Right lobe of liver (tissue), 6 donors: ENCODE data around the gene CIDEA. TPM values are rescaled to one million over a fixed set of nuclear protein-coding genes. Genes with fewer than 3 reads are reported as not detected.

Source experiments
- ATAC-seq, 4 donors: fragments of 200-7000 bp; cut with Tn5 transposase; one replicate each; pipeline ENCODE4 v1.9.1; 2020; ENCODE audit warnings: mild to moderate bottlenecking in 4 of 4, moderate library complexity in 4 of 4
- DNase-seq, 3 donors: peaks; one replicate each; pipeline ENCODE4 v3.0.0-alpha.2; 2020
- H3K27ac ChIP-seq, 3 donors: fragments of 200-600 bp; one replicate each; pipeline ENCODE4 v1.8.0; 2022
- H3K27me3 ChIP-seq, 2 donors: fragments of 200-600 bp; one replicate each; pipeline ENCODE4 v1.8.0; 2022
- H3K36me3 ChIP-seq, 4 donors: fragments of 200-600 bp; sonication (generic) in 1 of 4; one replicate each; pipeline versions ENCODE4 v1.5.1 to v1.8.0; 2017 to 2022; ENCODE audit warnings: control low read depth in 1 of 4
- H3K4me1 ChIP-seq, 4 donors: fragments of 200-600 bp; sonication (generic) in 1 of 4; one replicate each; pipeline versions ENCODE4 v1.5.1 to v1.8.0; 2017 to 2022; ENCODE audit warnings: control low read depth in 1 of 4
- H3K4me3 ChIP-seq, 3 donors: fragments of 200-600 bp; one replicate each; pipeline ENCODE4 v1.8.0; 2022
- H3K9me3 ChIP-seq, 4 donors: fragments of 200-600 bp; sonication (generic) in 1 of 4; one replicate each; pipeline versions ENCODE4 v1.5.1 to v1.8.0; 2017 to 2022; ENCODE audit warnings: control low read depth in 1 of 4
- CTCF ChIP-seq, 4 donors: fragments of 200-600 bp in 3 of 4; fragments of 450-650 bp in 1 of 4; IDR thresholded peaks; one replicate each; pipeline versions ENCODE4 v1.5.1 to v1.8.0; 2016 to 2022; ENCODE audit warnings: antibody characterized with exemption in 4 of 4, mild to moderate bottlenecking in 2 of 4
- POLR2A ChIP-seq: fragments of 450-650 bp; IDR thresholded peaks from one replicate; pipeline ENCODE4 v1.6.1; 2017; ENCODE audit warnings: antibody characterized with exemption, mild to moderate bottlenecking
- WGBS: methylation state at CpG from one replicate; pipeline ENCODE4 v1.1.6; 2018; ENCODE audit warnings: low coverage, low lambda C conversion rate; ENCODE audit not compliant: insufficient coverage; ENCODE audit errors: missing lambda C conversion rate; 5-methylcytosine and 5-hydroxymethylcytosine counted together
- intact Hi-C, 2 donors: fragments of 100-400 bp; cut with DNase I; formaldehyde crosslinking; loops; one replicate each; pipeline versions ENCODE4 v1.11.2 to v1.14.1; 2022
- total RNA-seq, 6 experiments: library from RNA; depleted of rRNA in 2 of 6; stranded (reverse); fragments of >200 nt in 2 of 6; fragmentation: NEBNext Ultra II Directional in 3 of 6; extraction: Animal tissue kit (Norgen Biotek cat#: 25700) in 3 of 6; gene quantifications; one replicate each; pipeline versions ENCODE4 v1.1.0 to v1.2.4, GENCODE V29; 2016 to 2023
- donor health status: DM: no; HTN: yes; CAD: no.
- donor health status: DM: no; HTN: no; CAD: no.
- donor health status: DM: no; HTN: no; CAD: no.
- donor health status: DM: no; HTN: yes; CAD: no.
- donor health status: DM: no; HTN: yes; CAD: no.

CIDEA gene
- total RNA-seq, 6 experiments from 2014 or later = not detected

- Histone ChIP-seq H3K27ac (no peak overlapping the region), H3K4me3 (no peak overlapping the region), H3K9me3 (no peaks in the 10 kb centered on the region), H3K4me1 (peaks cover 0 to 3% (median 0%) of the 10 kb centered on the region in 4 donors), H3K27me3 (no peaks in the 10 kb centered on the region), H3K36me3 (no peaks in the 10 kb centered on the region)
- ATAC-seq = peak; percentile 59 to 80 (median 72)
- TF ChIP-seq CTCF (IDR thresholded peaks at IDR 0.05) (no peak), POLR2A (no peak)
- 34% methylated on average over 6 of the region's 6 CpGs for WGBS
- DNase-seq = no peak
- intact Hi-C loops = no loop called here
Measured at GRCh38 chr18:12256951-12257350, 2.8 kb downstream of the CIDEA start.

- ATAC-seq (no peak), DNase-seq (no peak)
- intact Hi-C loops = no loop called here
- Histone ChIP-seq H3K4me3 (no peak overlapping the region), H3K4me1 (peaks cover 0 to 3% (median 0%) of the 10 kb centered on the region in 4 donors), H3K27me3 (no peaks in the 10 kb centered on the region), H3K27ac (no peak overlapping the region), H3K9me3 (no peaks in the 10 kb centered on the region), H3K36me3 (no peaks in the 10 kb centered on the region)
- 75% methylated on average over 9 of the region's 21 CpGs for WGBS
- TF ChIP-seq CTCF (IDR thresholded peaks at IDR 0.05) (no peak), POLR2A (no peak)
Measured at GRCh38 chr18:12257996-12258718, 4.0 kb downstream of the CIDEA start.

- Histone ChIP-seq H3K9me3 (no peaks in the 10 kb centered on the region), H3K27me3 (no peaks in the 10 kb centered on the region), H3K4me1 (peaks cover 0 to 2% (median 0%) of the 10 kb centered on the region in 4 donors), H3K36me3 (no peaks in the 10 kb centered on the region), H3K4me3 (no peak overlapping the region), H3K27ac (no peak overlapping the region)
- peak in 2 of 4 donors; percentile 17 to 24 for ATAC-seq
- WGBS = 61% methylated on average over 8 of the region's 29 CpGs
- no peak for DNase-seq
- TF ChIP-seq CTCF (IDR thresholded peaks at IDR 0.05) (no peak), POLR2A (no peak)
- intact Hi-C loops = no loop called here
Measured at GRCh38 chr18:12258719-12259705, 4.9 kb downstream of the CIDEA start.

- H3K9me3 ChIP-seq = no peaks in the 10 kb centered on the region
- no peak overlapping the region for H3K4me3 ChIP-seq
- H3K36me3 ChIP-seq = no peaks in the 10 kb centered on the region
- H3K4me1 ChIP-seq = no peaks in the 10 kb centered on the region
- TF ChIP-seq CTCF (IDR thresholded peaks at IDR 0.05) (no peak), POLR2A (no peak)
- intact Hi-C loops = no loop called here
- H3K27me3 ChIP-seq = no peaks in the 10 kb centered on the region
- WGBS = 83% methylated on average over 7 of the region's 8 CpGs
- H3K27ac ChIP-seq = no peak overlapping the region
- no peak for ATAC-seq
- DNase-seq = no peak
Measured at GRCh38 chr18:12262748-12263147, 8.6 kb downstream of the CIDEA start.
